ENCODE measurements around the gene OGFOD1. TPM values are rescaled to one million over a fixed set of nuclear protein-coding genes. Genes with fewer than 3 reads are reported as not detected.

Gene OGFOD1
- total RNA-seq, 2 donors from 2014 or later: 62.6 to 66.1 TPM

Other genes starting within 250 kb of the OGFOD1 start
- 10 to 100 TPM; 70.1 to 75.0 TPM for gene AMFR, start 26.0 kb upstream of the OGFOD1 start, total RNA-seq
- 100 to 1,000 TPM; 304 to 350 TPM for gene NUDT21, start 222 bp upstream of the OGFOD1 start, total RNA-seq
- 10 to 100 TPM; 25.7 to 27.6 TPM for gene BBS2, start 68.5 kb downstream of the OGFOD1 start, total RNA-seq
- not detected for gene MT4, start 113.5 kb downstream of the OGFOD1 start, total RNA-seq
- 1 to 10 TPM; 3.9 to 6.8 TPM for gene MT3, start 138.0 kb downstream of the OGFOD1 start, total RNA-seq
- 100 to 1,000 TPM; 391 to 529 TPM for gene MT2A, start 157.0 kb downstream of the OGFOD1 start, total RNA-seq
- gene MT1E, start 174.2 kb downstream of the OGFOD1 start, total RNA-seq: 100 to 1,000 TPM in 1 of 2 donors, 10 to 100 TPM in 1; 94.7 to 204 TPM
- gene MT1M, start 181.1 kb downstream of the OGFOD1 start, total RNA-seq: under 1 TPM in 1 of 2 donors, not detected in 1; 0.91 TPM
- gene MT1A, start 187.1 kb downstream of the OGFOD1 start, total RNA-seq: 1 to 10 TPM in 1 of 2 donors, under 1 TPM in 1; 0.74 to 1.5 TPM
- gene MT1B, start 200.3 kb downstream of the OGFOD1 start, total RNA-seq: not detected
- gene MT1F, start 206.4 kb downstream of the OGFOD1 start, total RNA-seq: 10 to 100 TPM; 39.1 to 48.4 TPM
- 10 to 100 TPM; 26.8 to 45.6 TPM for gene MT1G, start 216.5 kb downstream of the OGFOD1 start, total RNA-seq
- 10 to 100 TPM in 1 of 2 donors, 1 to 10 TPM in 1; 9.6 to 37.5 TPM for gene MT1H, start 218.3 kb downstream of the OGFOD1 start, total RNA-seq
- 10 to 100 TPM; 39.4 to 39.8 TPM for gene MT1X, start 230.9 kb downstream of the OGFOD1 start, total RNA-seq

Data from activated T-cell treated with anti-CD3 and anti-CD28 coated beads, Interleukin-2, amount 50 U/mL, for 72 hours (primary cell).